Left lobe of liver (tissue), 2 donors: ENCODE data around the gene TTC28. TPM values are rescaled to one million over a fixed set of nuclear protein-coding genes. Genes with fewer than 3 reads are reported as not detected.
"Not testable (repeated sequence)": the region's sequence is repeated elsewhere in the genome, so short reads cannot be mapped to it uniquely, and the experiment has no call there.

Experiments
- ATAC-seq: fragments of 200-7000 bp; cut with Tn5 transposase; one replicate; pipeline ENCODE4 v1.9.1; 2020; ENCODE audit warnings: mild to moderate bottlenecking, moderate library complexity
- DNase-seq: peaks from one replicate; pipeline ENCODE4 v3.0.0-alpha.2; 2020; ENCODE audit warnings: low spot score
- total RNA-seq: library from RNA; stranded (reverse); gene quantifications from one replicate; pipeline ENCODE4 v1.2.1, GENCODE V29; 2021
- donor health status: DM: no; HTN: no; CAD: no; lungs with moderate emphysema.
- donor health status: DM: no; HTN: yes; CAD: no.

TTC28 gene
- total RNA-seq, 1 donor from 2014 or later: 12.3 TPM

DNA sequence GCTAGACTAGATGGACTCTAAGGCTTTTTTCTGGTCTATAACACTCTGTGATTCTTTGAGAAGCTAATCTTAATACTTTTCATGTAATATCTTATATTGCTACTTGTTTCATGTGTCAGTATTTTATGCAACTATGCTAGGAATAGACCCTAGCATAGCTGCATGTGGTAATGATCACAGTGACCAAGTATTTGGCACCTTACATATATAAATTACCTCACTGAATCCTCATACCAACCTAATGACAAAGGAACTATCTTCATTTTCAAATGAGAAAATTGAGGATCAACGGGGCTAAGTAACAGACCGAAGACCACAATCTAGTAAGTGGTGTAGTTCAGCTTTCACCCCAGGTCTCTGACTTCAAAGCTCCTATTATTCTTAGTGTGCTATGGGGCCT is 433.2 kb downstream of the TTC28 start:
- ATAC-seq (no peak), DNase-seq (no peak)

GRCh38 chr22:28245579-28246224 is 433.9 kb downstream of the TTC28 start:
- DNase-seq: no peak
- ATAC-seq: peak; percentile 77

GRCh38 chr22:28244757-28245156 is 434.9 kb downstream of the TTC28 start:
- ATAC-seq: no peak

GRCh38 chr22:28243539-28243938 is 436.1 kb downstream of the TTC28 start:
- DNase-seq: no peak
- no peak for ATAC-seq

More at GRCh38 chr22:28244757-28245156, 434.9 kb downstream of the TTC28 start:
- DNase-seq: no peak

- ATAC-seq (no peak), DNase-seq (no peak)
These were observed 437.9 kb downstream of the TTC28 start for GRCh38 chr22:28241656-28242290.

- ATAC-seq (no peak), DNase-seq (no peak)
These were observed 439.7 kb downstream of the TTC28 start for GRCh38 chr22:28239941-28240340.

DNA sequence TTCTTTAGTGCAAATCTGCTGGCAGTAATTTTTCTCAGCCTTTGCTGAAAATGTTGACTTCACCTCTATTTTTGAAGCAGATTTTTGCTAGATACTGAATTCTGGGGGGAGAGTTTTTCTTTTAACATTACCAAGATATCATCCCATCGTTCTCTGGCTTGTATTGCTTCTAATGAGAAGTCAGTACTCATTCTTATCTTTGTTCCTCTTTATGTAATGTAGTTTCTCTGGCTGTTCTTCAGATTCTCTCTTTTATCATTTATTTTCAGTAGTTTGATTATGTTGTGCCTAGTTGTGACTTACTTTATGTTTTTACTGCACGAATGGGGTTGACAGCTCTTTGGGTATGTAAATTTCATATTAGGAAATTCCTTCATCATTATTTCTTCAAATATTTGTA is 441.9 kb downstream of the TTC28 start:
- ATAC-seq (no peak), DNase-seq (no peak)

- ATAC-seq (no peak), DNase-seq (no peak)
These were observed 442.5 kb downstream of the TTC28 start for GRCh38 chr22:28237112-28237511.

GRCh38 chr22:28232204-28232603 is 447.4 kb downstream of the TTC28 start:
- no peak for DNase-seq
- no peak for ATAC-seq

DNA sequence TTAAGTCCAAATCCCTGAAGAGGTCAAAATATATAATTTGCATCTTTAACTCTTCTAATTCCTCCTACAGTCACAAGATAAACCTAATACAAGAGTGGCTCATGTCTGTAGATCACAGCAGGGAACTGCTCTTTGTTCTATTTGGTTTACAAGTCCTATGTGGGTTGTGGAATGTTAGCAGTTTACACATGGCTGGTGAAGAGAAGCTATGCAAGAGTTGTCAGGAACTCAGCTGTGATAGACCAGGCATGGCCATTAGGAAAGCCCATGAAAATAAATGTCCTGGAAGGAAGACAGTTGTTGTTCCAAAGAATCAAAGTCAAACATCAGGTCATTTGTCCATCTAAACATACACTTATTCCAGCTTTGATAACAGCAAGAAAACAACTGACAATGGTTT is 448.2 kb downstream of the TTC28 start:
- DNase-seq: no peak
- peak; percentile 18 for ATAC-seq

DNA sequence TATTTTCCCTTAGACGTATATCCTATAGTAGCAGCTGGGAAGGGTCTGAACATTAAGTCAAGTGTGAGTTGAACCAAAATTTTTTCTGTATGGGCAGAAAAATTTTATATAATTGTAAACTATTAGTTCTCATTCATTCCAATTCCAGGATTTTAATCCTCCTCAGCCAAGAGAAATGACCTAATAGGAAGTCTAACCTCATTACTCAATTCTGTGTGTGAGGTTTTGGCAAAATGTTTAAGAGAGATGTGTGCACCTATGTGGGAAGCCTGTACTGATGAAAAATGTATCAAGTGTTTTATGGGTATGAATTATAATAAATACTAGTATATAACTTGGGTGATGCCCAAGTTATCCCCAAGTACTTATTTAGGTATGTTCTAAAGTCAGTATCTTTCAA is 449.0 kb downstream of the TTC28 start:
- ATAC-seq (no peak), DNase-seq (no peak)

GRCh38 chr22:28229566-28230485 is 449.8 kb downstream of the TTC28 start:
- no peak for DNase-seq
- ATAC-seq: no peak

DNA sequence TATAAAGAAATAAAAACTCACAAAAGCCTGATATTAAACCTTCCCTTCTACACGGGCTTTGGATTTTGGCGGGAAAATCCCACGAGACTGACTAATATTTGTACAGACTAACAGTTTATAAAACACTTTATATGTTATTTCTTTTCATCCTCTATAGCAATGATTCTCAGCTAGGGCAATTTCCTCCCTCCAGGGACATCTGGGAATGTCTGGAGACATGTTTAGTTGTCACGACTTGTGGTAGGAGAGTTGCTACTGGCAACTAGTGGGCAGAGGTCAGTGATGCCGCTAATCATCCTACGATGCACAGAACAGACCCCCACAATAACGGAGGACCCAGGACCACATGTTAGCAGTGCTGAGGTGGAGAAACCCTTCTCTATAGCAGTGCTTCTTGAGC is 455.8 kb downstream of the TTC28 start:
- DNase-seq (no peak), ATAC-seq (no peak)

GRCh38 chr22:28222976-28223745 is 456.5 kb downstream of the TTC28 start:
- ATAC-seq (no peak), DNase-seq (no peak)

- DNase-seq (no peak), ATAC-seq (no peak)
These were observed 457.1 kb downstream of the TTC28 start for GRCh38 chr22:28222571-28222970.

DNA sequence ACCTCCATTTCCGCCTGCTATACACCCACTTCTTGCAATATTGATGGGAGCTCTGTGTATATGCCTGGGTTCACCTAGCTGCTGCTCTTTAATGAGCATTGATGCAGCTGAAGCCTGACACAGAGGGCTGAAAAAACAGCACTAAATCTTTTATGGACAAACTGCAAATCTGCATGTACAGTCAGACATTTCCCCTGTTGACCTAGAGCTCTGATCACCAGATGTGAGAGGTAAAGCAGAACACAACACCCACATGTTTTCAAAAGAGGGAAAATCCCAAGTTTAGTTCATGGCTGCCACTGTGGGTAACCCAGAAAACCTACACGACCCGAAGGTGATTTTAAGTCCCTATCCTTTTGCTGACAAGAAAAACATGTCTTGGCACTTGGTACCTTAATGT is 457.6 kb downstream of the TTC28 start:
- no peak for ATAC-seq
- no peak for DNase-seq

GRCh38 chr22:28220626-28221363 is 458.8 kb downstream of the TTC28 start:
- DNase-seq (no peak), ATAC-seq (no peak)

DNA sequence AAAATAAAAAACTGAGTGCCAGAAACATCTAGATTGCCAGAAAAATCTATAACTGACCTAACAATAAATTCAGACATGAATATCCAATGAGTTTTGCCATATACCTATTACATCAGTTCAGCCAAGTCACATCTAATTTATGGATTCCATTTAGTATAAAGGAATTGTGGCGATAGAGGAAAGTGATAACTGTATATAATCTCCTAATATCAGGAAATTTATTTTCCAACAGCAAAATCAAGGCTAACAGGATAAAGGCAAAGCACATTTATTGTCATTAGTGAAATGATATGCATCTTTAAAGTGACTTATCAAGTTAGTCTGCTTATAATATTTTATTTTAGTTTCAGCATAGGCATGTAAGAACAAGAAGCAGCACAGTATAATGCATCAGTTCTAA is 462.4 kb downstream of the TTC28 start:
- DNase-seq (no peak), ATAC-seq (no peak)

DNA sequence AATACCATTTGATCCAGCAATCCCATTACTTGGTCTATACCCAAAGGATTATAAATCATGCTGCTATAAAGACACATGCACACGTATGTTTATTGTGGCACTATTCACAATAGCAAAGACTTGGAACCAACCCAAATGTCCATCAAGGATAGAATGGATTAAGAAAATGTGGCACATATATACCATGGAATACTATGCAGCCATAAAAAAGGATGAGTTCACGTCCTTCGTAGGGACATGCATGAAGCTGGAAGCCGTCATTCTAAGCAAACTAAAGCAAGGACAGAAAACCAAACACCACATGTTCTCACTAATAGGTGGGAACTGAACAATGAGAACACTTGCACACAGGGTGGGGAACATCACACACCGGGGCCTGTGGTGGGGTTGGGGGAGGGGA is 464.9 kb downstream of the TTC28 start:
- not testable (repeated sequence) for ATAC-seq, DNase-seq

DNA sequence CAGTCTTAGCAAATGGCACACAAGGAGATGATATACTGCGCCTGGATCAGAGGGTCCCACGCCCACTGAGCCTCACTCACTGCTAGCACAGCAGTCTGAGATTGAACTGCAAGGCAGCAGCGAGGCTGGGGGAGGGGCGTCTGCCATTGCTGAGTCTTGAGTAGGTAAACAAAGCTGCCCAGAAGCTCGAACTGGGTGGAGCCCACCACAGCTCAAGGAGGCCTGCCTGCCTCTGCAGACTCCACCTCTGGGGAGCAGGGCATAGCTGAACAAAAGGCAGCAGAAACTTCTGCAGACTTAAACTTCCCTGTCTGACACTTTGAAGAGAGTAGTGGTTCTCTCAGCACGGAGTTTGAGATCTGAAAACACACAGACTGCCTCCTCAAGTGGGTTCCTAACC is 470.2 kb downstream of the TTC28 start:
- not testable (repeated sequence) for DNase-seq, ATAC-seq
